ENCODE results near the gene TLDC2.
A peak's percentile ranks its signal among the peaks of the same experiment; 100 is the strongest.

The TLDC2 gene

DNA sequence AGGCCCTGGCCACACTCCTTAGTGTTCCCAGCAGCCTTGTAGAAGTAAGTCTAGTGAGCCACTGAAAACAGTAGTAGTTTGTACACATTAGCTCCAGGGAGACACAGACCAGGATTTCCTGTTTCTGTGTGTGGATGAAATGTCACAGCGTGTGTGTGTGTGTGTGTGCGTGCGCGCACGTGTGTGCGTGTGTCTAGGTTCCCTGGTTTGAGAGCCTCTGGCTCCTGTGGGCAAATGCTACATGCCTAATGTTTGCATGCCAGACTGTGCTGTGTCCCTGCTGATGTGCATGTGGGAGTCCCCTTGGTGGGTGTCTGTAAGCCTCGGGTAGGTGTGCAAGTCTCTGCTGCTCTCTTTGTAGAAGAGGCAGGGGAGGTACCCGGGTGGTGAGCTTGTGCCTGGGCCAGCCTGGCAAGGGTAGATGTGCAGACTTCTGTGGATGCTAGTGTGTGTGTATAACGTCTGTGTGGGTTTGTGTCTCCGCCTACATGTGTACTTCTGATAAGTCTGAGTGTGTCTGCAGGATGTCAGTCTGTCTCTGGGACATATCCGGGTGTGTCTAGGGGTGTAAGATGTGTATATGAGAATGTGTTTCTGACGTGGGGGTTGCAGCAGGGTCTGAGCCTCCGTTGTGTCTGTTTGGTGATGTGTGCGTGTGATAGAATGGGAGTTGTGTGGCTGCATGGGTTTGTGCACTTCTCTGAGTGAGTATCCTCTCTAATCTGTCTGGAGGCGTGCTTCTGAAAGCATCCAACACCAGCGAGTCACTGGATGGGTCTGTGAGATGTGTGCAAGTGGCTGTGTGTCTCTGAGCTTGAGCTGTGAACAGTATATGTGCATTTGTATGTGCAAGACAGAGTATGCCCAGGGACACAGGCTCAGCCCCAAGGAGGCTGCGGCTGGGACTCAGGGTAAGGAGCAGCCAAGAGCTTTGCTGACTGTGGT is 19.0 kb upstream of the TLDC2 start:
- DNase-seq (ENCODE audit: low read depth in 2 of 2) = peak; percentile 63 to 85
- TF ChIP-seq, protein P1, sequence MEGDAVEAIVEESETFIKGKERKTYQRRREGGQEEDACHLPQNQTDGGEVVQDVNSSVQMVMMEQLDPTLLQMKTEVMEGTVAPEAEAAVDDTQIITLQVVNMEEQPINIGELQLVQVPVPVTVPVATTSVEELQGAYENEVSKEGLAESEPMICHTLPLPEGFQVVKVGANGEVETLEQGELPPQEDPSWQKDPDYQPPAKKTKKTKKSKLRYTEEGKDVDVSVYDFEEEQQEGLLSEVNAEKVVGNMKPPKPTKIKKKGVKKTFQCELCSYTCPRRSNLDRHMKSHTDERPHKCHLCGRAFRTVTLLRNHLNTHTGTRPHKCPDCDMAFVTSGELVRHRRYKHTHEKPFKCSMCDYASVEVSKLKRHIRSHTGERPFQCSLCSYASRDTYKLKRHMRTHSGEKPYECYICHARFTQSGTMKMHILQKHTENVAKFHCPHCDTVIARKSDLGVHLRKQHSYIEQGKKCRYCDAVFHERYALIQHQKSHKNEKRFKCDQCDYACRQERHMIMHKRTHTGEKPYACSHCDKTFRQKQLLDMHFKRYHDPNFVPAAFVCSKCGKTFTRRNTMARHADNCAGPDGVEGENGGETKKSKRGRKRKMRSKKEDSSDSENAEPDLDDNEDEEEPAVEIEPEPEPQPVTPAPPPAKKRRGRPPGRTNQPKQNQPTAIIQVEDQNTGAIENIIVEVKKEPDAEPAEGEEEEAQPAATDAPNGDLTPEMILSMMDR (IDR thresholded peaks at IDR 0.05; ENCODE audit: low read depth, low read length) = no peak
- no peak overlapping the region for H3K4me3 ChIP-seq (replicated peaks in 1 of 2; ENCODE audit: low read depth in 2 of 2, low read length in 2 of 2)

DNA sequence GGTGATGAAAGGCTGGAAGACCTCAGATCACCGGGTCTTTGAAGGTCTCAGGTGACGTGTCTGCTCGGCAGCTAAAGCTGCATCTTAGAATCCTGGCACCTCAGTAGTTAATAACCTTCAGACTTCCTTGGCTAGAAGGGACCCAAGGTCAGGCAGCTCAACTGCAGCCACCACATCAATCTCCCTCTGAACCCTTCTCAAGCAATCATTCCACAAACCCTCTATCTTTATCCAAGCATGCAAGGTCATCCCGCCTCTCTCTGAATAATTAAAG is 16.7 kb upstream of the TLDC2 start:
- no peak overlapping the region for H3K4me3 ChIP-seq (replicated peaks in 1 of 2; ENCODE audit: low read depth in 2 of 2, low read length in 2 of 2)
- DNase-seq (ENCODE audit: low read depth in 2 of 2) = no peak
- TF ChIP-seq, protein P1 (IDR thresholded peaks at IDR 0.05; ENCODE audit: low read depth, low read length) = no peak

DNA sequence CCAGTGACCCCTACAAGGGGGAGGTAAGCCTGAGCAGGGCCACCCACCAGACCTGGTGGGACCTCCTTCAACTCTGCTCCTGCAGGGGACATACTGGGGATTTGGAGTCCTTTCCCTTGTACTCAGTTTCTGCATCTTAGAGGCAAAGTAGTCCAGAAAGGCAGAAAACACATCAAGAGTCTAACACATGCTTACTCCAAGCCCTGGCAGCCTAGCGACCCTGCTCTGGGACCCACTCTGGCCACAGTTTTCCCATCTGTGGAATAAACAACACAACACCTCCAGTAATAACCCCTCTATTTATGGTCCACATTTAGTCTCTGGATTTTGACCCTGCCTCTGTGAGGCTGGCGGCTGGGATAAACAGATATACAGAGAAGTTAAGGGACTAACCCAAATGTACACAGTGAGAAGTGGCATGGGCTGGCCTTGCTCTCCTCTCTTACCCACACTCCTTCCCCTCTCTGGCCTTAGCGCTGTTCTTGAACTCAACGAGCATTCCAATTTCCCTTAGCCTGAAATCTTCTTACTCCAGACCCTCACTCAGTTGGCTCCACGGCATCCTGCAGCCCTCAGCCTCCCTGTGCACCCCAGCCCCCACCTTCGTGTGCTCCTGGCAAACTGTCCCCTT is 16.1 kb upstream of the TLDC2 start:
- H3K4me3 ChIP-seq (replicated peaks in 1 of 2; ENCODE audit: low read depth in 2 of 2, low read length in 2 of 2) = no peak overlapping the region
- no peak for DNase-seq (ENCODE audit: low read depth in 2 of 2)
- TF ChIP-seq, protein P1 (IDR thresholded peaks at IDR 0.05; ENCODE audit: low read depth, low read length) = no peak

DNA sequence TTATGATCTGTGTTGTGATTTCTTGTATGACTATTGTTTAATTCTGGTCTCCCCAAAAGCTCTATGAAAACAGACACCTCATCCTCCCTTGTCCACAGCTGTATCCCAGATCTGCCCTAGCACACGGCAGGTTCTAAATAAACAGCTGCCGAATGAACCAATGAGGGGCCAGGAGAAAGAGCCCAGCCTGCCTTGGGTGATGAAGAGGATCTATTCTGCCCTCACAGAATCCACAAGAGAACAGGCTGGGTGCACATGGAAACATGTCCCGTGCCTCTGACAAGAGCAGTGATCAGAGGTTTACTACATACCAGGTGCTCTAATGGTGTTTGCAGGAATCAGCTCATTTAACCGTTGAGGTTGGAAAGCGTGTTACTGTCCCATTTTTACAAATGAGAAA is 15.6 kb upstream of the TLDC2 start:
- DNase-seq (ENCODE audit: low read depth in 2 of 2) = no peak
- TF ChIP-seq, protein P1 (IDR thresholded peaks at IDR 0.05; ENCODE audit: low read depth, low read length) = no peak
- H3K4me3 ChIP-seq (replicated peaks in 1 of 2; ENCODE audit: low read depth in 2 of 2, low read length in 2 of 2) = no peak overlapping the region

DNA sequence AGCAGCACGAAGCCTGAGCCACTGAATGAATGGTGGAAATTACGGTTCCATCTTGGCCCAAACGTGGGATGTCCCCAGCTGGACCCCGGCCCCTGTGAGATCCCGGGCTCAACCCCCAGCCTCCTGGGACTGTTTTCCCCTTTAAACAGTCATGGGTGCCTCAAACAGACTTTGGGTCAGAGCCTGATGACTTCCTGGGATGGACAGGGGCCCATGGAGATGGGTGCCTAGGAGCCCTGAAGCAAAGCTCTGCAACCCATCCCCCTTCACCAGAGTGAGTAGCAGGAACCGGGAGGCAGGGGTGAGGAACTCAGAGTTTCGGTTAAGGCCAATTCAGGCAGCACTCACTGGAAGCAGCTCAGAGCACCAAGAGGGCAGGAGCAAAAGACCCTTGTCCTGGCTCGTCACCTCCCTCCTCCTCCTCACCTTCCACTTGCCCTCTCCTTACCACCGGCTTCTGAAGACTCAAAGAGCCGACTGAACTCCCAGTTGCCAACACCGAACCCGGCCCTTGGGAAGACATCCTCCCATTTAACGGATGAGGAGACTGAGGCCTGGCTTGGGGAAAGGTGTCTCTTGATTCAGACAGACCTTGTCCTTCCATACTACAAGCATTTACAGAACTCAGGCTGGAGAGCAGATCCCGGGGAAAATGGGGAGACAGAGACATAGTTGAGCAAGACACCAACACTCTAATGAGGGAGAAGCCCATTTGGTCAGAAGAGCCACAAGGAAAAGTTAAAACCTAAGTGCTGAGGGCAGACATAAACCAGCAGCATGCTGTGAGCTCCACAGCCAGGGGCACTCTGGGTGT is 14.9 kb upstream of the TLDC2 start:
- TF ChIP-seq, protein P1 (IDR thresholded peaks at IDR 0.05; ENCODE audit: low read depth, low read length) = no peak
- peak overlapping the region; percentile 66 to 68 for H3K4me3 ChIP-seq (replicated peaks in 1 of 2; ENCODE audit: low read depth in 2 of 2, low read length in 2 of 2)
- no peak for DNase-seq (ENCODE audit: low read depth in 2 of 2)

DNA sequence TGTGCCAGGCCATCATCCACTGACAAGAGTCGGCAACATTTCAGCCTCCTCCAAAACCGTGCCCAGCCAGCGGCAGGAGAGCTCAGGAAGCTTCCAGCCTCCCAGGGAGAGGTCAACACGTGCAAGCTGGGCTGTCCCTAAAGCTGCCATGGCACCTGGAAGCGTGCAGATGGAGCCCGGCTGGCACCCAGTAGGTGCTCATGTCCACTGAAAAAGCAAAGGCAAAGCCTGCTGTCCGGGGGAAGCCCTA is 14.4 kb upstream of the TLDC2 start:
- H3K4me3 ChIP-seq (replicated peaks in 1 of 2; ENCODE audit: low read depth in 2 of 2, low read length in 2 of 2) = peak overlapping the region; percentile 66 to 68
- TF ChIP-seq, protein P1 (IDR thresholded peaks at IDR 0.05; ENCODE audit: low read depth, low read length) = no peak

More for the DNA sequence above, 14.4 kb upstream of the TLDC2 start:
- DNase-seq (ENCODE audit: low read depth in 2 of 2) = no peak

Measured in cardiac fibroblast (primary cell).